T-helper 2 cell treated with Interferon-gamma antibody and Interleukin-4, amounts not matched to agents 5 μg/mL and 100 μg/mL, for 36 hours (primary cell): ENCODE measurements around the gene RPTOR.

Source experiments
- DNase-seq: peaks from one replicate; pipeline ENCODE4 v3.0.0; 2021; ENCODE audit warnings: low spot score
- H3K27ac Mint-ChIP-seq: one replicate; pipeline ENCODE4 v1.8.0; 2021; ENCODE audit warnings: mild to moderate bottlenecking, mixed read lengths
- H3K27me3 Mint-ChIP-seq: one replicate; pipeline ENCODE4 v1.8.0; 2021; ENCODE audit warnings: low read depth, mixed read lengths
- H3K36me3 Mint-ChIP-seq: one replicate; pipeline ENCODE4 v1.8.0; 2021; ENCODE audit warnings: low read depth, mixed read lengths
- H3K4me1 Mint-ChIP-seq: one replicate; pipeline ENCODE4 v1.8.0; 2021; ENCODE audit warnings: low read depth, mixed read lengths
- H3K4me3 Mint-ChIP-seq: one replicate; pipeline ENCODE4 v1.8.0; 2022; ENCODE audit warnings: mild to moderate bottlenecking, moderate library complexity, mixed read lengths
- H3K9me3 Mint-ChIP-seq: one replicate; pipeline ENCODE4 v1.8.0; 2021; ENCODE audit warnings: mixed read lengths

RPTOR gene

DNA sequence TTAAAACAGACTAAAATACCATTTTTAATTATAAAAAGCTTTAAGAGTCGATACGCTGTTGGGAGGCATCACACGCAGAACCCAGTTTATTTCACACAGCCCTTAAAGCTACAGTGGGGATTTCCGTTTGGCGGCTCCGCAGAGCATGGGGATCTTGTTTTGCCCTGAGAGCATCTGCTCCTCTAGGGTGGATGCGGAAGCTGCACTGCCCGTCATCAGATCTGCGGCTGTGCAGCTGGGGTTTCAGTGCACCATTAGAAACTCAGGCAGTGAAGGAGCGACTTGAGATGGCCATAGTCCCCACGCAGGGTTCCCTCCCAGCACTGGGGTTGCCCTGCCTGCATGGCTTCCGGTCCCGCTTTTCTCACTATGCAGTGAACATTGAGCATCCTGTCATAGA, 384.8 kb downstream of the RPTOR start:
- Mint-ChIP-seq H3K27me3 (no peaks in the 10 kb centered on the region), H3K36me3 (peaks cover 56% of the 10 kb centered on the region), H3K4me1 (peaks cover 3% of the 10 kb centered on the region), H3K9me3 (no peaks in the 10 kb centered on the region), H3K4me3 (no peak overlapping the region), H3K27ac (no peak overlapping the region)
- DNase-seq = no peak

DNA sequence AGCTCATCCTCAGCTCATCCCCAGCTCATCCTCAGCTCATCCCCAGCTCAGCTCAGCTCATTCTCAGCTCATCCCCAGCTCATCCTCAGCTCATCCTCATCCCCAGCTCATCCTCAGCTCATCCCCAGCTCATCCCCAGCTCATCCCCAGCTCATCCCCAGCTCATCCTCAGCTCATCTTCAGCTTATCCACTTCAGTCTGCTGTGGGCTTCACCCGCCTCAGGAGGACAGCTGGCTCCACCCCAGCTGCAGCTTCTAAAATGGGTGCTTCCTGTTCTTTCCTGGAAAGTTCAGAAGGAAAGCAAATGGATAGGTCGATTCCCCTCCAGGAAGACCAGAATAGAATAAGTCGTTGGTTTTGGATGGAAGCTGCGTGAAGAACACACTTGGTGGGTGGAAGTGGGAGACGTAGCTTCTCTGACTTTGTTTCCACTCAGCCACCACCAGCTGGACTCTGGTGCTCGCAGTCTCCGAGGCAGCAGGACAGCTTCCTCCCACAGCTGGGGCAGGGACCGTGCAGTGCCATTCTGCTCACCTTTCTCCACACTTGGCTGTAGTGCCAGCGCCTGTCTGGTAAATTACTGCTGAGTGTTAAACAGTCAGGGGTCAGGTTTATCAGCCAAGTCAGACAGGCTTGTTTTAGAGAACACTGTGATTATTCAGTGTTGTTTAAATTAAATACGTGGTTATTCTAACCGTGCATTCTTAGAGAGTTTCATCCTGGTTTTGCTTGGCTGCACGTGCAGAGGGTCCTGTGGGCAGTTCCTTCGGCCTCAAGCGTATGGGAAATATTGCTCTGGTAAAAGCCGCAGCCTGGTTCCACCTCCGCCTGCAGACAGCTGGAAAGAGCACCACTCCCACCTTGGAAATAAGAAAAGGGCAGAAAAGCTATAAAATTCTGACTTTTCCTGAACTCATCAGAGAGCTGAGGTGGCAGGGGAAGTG, 386.0 kb downstream of the RPTOR start:
- H3K4me1 Mint-ChIP-seq = peaks cover 7% of the 10 kb centered on the region
- peaks cover 53% of the 10 kb centered on the region for H3K36me3 Mint-ChIP-seq
- H3K9me3 Mint-ChIP-seq = no peaks in the 10 kb centered on the region
- no peaks in the 10 kb centered on the region for H3K27me3 Mint-ChIP-seq
- no peak for DNase-seq
- H3K27ac Mint-ChIP-seq = no peak overlapping the region
- H3K4me3 Mint-ChIP-seq = no peak overlapping the region

DNA sequence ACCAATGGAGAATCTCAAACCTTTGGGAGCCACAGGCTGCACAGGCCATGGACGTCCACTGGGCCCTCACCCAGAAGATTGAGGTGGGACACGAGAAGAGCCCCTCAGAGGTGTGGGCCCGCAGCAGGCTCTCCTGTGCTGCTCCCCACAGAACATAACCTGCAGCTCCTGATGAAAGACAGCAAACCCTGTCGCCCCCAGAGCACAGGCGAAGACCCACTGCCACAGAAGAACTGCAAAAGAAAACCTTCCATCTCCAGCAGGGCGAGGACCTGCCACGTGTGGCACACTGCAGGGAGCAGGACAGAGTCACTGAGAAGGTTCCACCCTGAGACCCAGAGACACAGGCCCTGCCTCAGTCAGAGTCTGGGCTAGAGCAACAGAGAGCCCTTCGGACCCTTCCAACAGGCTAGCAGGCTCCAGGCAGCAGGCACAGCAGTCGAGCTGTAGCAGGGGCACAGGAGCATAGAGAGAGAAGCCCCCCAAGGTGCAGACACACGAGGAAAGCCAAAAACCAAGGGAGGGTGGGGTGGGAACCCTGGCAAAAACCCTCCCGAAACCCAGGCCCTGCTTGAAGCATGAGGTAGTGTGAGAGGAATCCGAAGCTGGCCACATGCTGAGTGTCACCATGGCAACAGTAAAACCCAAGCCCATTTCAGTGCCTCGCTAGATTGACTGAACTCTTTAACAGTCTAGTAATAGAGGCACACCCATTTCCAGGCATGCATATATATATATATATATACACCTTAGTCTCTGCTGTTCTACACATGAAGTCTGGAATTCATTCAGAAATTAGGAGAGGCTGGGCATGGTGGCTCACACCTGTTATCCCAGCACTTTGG, 387.0 kb downstream of the RPTOR start:
- Mint-ChIP-seq H3K4me1 (peaks cover 11% of the 10 kb centered on the region), H3K9me3 (no peaks in the 10 kb centered on the region), H3K27me3 (no peaks in the 10 kb centered on the region), H3K27ac (peak overlapping the region; percentile 10), H3K36me3 (peaks cover 48% of the 10 kb centered on the region), H3K4me3 (no peak overlapping the region)
- no peak for DNase-seq

DNA sequence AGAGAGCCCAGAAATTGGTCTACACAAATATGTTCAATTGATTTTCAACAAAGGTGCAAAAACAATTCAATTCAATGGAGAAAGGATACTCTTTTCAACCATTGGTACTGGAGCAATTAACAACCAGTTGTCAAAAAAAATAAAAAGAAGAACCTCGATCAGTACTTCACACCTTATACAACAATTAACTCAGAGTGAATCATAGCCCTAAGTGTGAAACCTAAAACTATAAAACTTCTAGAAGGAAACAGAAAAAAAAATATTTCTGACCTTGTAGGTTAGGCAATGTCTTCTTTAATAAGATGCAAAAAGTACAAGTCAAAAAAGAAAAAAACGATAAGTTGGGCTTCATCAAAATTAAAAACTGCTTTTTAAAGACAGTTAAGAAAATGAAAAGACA, 390.9 kb downstream of the RPTOR start:
- H3K9me3 Mint-ChIP-seq = no peaks in the 10 kb centered on the region
- no peak overlapping the region for H3K4me3 Mint-ChIP-seq
- no peak overlapping the region for H3K27ac Mint-ChIP-seq
- no peaks in the 10 kb centered on the region for H3K27me3 Mint-ChIP-seq
- peaks cover 37% of the 10 kb centered on the region for H3K36me3 Mint-ChIP-seq
- no peak for DNase-seq
- H3K4me1 Mint-ChIP-seq = peaks cover 35% of the 10 kb centered on the region

DNA sequence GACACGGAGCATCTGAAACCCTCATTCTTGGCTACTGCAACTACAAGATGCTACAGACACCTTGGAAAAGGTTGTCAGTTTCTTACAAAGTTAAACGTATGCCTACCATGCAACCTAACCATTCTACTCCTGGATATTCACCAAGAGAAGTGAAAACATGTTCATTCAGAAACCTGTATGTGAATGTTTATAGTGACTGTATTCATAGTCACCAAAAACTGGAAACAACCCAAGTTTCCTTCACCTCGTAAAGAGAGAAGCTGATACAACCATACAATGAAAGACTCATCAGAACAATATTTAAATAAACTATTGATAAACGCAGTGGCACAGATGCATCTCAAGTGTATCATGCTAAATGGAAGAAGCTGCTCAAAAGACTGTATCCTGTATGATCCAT, 391.6 kb downstream of the RPTOR start:
- Mint-ChIP-seq H3K27me3 (no peaks in the 10 kb centered on the region), H3K4me3 (no peak overlapping the region), H3K9me3 (no peaks in the 10 kb centered on the region), H3K27ac (no peak overlapping the region), H3K4me1 (peaks cover 35% of the 10 kb centered on the region), H3K36me3 (peaks cover 41% of the 10 kb centered on the region)
- no peak for DNase-seq

DNA sequence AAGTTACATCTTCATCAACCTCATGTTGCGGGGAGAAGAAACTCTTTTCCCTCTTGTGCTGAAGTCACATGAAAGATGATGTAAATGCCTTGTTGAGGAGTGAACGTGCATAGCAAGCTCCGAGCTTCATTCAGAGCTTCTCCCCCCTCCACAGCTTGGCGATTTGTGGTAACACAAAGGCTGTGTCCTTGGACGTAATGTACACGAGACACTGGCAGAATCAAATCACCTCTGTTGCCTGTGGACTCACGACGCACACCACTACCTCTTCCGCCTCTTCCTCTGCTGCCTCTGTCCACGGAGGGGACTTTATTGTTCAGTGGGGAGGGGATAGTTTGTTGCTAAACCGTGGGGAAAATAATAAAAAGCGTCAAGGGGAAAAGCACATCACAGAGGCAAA, 392.1 kb downstream of the RPTOR start:
- H3K4me1 Mint-ChIP-seq = peaks cover 35% of the 10 kb centered on the region
- H3K4me3 Mint-ChIP-seq = no peak overlapping the region
- no peaks in the 10 kb centered on the region for H3K27me3 Mint-ChIP-seq
- DNase-seq = no peak
- no peak overlapping the region for H3K27ac Mint-ChIP-seq
- H3K9me3 Mint-ChIP-seq = no peaks in the 10 kb centered on the region
- peaks cover 44% of the 10 kb centered on the region for H3K36me3 Mint-ChIP-seq

DNA sequence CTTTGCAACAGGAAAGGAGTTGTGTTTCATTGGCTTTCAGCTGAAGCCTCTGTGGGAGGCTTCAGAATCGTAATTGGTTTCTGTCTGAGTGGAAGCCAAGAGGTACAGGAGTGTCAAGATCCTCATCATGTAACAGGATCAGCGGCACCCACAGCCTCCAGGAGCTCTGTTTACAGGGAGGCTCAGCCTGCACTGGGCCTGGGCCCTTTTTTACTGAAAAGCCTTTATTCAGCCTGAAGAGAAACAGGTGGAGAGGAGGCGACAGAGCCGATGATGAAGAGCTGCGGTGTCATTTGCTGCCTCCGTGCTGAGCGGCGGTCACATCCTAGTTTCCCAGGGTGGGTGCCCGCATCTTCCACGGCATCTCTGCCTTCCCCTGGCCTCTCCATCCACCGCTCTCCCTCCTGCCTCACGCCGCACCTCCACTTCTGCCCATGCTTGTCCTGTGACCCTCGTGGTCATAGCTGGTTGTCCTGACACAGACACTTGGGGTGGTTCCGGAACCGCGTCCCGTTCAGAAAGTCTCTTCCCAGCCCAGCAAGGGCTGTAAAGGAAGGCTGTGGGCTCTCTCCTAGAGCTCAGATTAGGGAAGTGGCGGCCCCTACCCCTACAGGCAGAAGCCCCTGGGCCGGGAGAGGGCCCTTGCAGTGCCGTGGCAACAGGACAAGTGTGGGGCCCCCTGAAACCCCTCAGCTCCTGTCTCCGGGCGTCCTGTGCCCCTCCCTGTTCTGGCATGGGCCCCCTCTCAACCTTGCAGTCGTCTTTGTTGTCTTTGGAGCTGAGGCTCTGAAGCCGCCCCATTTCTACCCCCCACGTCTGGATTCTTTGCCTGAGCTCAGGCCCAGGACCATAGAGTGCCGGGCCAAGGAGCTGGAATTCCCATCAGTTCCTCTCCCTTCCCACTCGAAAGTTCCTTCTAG, 393.1 kb downstream of the RPTOR start:
- Mint-ChIP-seq H3K4me1 (peaks cover 33% of the 10 kb centered on the region), H3K9me3 (no peaks in the 10 kb centered on the region), H3K36me3 (peaks cover 43% of the 10 kb centered on the region), H3K27me3 (no peaks in the 10 kb centered on the region), H3K27ac (peak overlapping the region; percentile 83), H3K4me3 (peak overlapping the region; percentile 59)
- DNase-seq = peak; percentile 12

DNA sequence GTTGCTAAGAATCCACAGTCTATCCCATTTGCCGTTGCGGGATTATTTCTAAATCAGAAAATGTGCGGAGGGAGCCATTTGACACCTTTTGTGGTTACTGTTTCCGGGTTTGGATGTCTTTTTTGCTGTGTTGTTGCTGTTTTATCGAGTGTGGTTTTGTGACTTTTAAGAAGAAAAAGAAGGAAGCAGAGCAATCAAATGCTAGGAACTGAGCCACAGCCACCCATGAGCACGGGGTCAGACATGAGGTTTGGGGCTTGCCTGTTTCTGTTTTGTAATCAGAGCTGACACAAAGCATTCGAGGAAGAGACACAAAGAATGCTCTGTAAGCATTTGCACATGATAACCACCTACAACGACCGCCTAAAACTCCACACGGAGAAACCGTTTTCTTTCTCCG, 393.9 kb downstream of the RPTOR start:
- H3K4me3 Mint-ChIP-seq = peak overlapping the region; percentile 59
- H3K36me3 Mint-ChIP-seq = peaks cover 43% of the 10 kb centered on the region
- no peaks in the 10 kb centered on the region for H3K27me3 Mint-ChIP-seq
- peak overlapping the region; percentile 83 for H3K27ac Mint-ChIP-seq
- peaks cover 33% of the 10 kb centered on the region for H3K4me1 Mint-ChIP-seq
- DNase-seq = peak; percentile 65
- H3K9me3 Mint-ChIP-seq = no peaks in the 10 kb centered on the region

DNA sequence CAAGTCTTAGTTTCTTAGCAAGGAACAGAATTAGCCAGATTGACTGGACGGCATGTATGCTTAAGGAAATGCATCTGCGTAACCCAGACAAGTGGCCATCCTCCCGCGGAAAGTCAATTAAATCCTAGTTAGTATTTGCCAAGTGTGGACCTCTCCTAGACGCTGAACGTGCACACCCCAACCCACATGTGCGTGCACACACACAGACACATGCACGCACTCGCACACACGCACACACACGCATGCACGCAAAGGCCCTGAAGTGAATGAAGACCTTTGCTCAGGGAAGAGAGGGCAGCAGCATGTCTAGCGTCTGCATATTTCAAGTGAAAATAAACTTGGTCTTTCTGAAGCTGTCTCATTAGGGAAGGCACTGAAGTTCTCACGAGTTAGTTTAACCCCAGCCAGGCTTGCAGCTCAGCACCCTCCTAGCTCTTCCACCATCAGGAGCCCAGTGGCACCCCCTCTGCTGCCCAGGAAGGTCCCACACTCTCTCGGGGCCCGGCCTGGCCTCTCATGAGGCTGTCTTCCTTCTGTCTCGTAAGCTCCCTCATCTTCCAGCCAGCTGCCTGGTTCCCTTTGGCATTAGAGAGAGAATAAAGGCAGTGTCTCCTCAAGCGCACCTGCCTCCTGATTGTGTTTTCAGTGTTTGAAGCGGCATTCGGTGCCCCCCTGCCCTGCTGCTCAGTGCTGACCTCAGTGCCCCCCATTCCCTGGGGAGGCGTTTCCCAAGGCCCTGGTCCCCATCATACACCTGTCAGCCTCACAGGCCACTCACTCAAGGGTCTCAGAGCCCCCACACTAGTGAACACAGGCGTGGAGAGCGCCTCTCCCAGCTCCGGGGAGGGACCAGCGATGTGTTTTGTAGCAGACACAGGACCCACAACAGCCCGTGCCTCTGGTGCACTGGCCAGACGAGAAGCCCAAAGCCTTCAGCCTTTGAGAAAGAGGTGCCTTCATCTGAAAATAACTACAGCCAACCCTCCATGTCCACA, 394.8 kb downstream of the RPTOR start:
- peaks cover 33% of the 10 kb centered on the region for H3K4me1 Mint-ChIP-seq
- H3K27ac Mint-ChIP-seq = peak overlapping the region; percentile 83
- peaks cover 42% of the 10 kb centered on the region for H3K36me3 Mint-ChIP-seq
- H3K9me3 Mint-ChIP-seq = no peaks in the 10 kb centered on the region
- DNase-seq = no peak
- H3K27me3 Mint-ChIP-seq = no peaks in the 10 kb centered on the region
- H3K4me3 Mint-ChIP-seq = peak overlapping the region; percentile 59

DNA sequence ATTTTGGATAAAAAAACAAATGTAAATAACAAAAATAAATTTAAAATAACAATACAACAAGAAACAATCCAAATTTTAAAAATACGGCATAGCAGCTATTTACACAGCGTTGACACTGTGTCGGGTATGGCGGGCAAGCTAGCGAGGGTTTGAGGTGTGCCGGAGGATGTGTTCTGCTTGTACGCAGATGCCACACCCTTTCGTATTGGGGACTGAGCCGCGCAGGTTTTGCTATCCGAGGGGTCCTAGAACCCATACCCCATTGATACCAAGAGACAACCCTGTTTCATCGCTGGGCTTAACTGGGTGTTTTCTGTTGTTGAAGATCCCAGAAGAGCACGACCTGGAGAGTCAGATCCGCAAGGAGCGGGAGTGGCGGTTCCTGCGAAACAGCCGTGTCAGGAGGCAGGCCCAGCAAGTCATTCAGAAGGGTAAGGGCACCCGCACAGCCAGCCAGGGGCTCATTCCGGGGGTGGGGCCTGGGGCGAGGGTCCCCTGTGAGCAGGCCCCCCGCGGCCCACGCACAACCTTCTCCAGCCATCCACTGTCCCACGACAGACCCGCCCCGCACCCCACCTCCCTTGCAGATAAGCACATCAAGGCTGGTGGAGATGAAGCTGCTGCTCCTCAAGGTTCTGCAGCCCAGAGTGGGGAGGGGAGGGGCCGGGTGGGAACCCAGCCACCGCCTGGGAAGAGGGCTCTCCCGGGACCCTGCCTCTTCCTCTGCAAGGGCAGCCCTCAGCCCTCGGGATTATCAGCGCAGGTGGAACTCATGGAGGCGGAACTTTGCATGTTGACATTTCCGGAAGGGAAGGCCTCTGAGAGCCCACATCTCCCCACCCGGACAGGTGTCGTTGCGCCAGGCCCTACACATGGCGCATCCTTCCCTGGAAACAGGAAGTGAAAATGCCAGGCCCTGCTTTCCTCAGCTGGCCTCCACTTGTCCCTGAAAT, 395.8 kb downstream of the RPTOR start:
- Mint-ChIP-seq H3K27ac (no peak overlapping the region), H3K4me1 (peaks cover 30% of the 10 kb centered on the region), H3K36me3 (peaks cover 41% of the 10 kb centered on the region), H3K4me3 (no peak overlapping the region), H3K9me3 (no peaks in the 10 kb centered on the region), H3K27me3 (no peaks in the 10 kb centered on the region)
- no peak for DNase-seq

DNA sequence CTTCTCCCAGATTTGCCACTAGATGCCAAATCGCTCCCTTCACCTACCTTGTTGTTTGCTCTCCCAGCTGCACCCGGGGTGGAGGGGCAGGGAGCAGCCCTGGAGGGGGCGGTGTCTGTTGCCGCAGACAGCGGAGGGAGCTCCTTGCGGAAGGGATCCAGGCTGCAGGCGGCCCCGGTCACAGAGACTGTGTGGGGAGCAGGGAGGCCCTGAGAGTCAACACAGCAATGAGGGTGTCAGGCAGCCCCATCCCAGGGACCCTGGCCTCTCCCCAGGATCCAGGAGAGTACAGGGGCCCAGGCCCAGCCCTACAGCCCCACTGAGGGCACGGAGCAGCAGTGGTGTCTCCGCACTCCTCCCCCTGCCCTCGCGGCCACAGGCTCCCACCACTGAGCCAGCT, 396.5 kb downstream of the RPTOR start:
- H3K27me3 Mint-ChIP-seq = no peaks in the 10 kb centered on the region
- H3K4me3 Mint-ChIP-seq = no peak overlapping the region
- H3K27ac Mint-ChIP-seq = no peak overlapping the region
- DNase-seq = no peak
- H3K9me3 Mint-ChIP-seq = no peaks in the 10 kb centered on the region
- peaks cover 26% of the 10 kb centered on the region for H3K4me1 Mint-ChIP-seq
- H3K36me3 Mint-ChIP-seq = peaks cover 42% of the 10 kb centered on the region
